Panc1 (cell line): ENCODE measurements around the gene RPRD1B. TPM values are rescaled to one million over a fixed set of nuclear protein-coding genes. Genes with fewer than 3 reads are reported as not detected.

Source experiments
- ATAC-seq: fragments of 200-7000 bp; cut with Tn5 transposase; 2 replicates; pipeline ENCODE4 v1.9.1; 2020; ENCODE audit warnings: mild to moderate bottlenecking, moderate library complexity
- BruUV-seq: library from RNA; stranded (reverse); fragments of 400-500 nt; replicated peaks from 2 replicates; lab custom pipeline; 2021; lab: Mats Ljungman, UMichigan
- CTCF ChIA-PET: fragments of 300-600 bp; sonication (Branson Sonifier 250); formaldehyde crosslinking; loops from one replicate; lab custom pipeline; 2022; ENCODE audit warnings: antibody characterized with exemption; lab: Charles Lee
- POLR2A ChIA-PET: fragments of 300-600 bp; sonication (Branson Sonifier 250); formaldehyde crosslinking; loops from one replicate; lab custom pipeline; 2022; ENCODE audit warnings: antibody characterized with exemption; lab: Charles Lee
- DNase-seq: peaks from one replicate; pipeline ENCODE4 v3.0.0-alpha.2; 2010; ENCODE audit warnings: low read depth, low spot score
- H3K27ac ChIP-seq: 2 replicates; pipeline ENCODE4 v1.5.1; 2011; ENCODE audit warnings: mild to moderate bottlenecking, low read length, inconsistent platforms
- H3K27me3 ChIP-seq: fragments of 200-500 bp; sonication (Bioruptor generic); 2 replicates; pipeline ENCODE4 v1.6.0; 2014; ENCODE audit warnings: low read length, inconsistent platforms; ENCODE audit not compliant: control insufficient read depth, insufficient read depth
- H3K36me3 ChIP-seq: fragments of 200-500 bp; sonication (Bioruptor generic); 2 replicates; pipeline ENCODE4 v1.5.1; 2014; ENCODE audit warnings: inconsistent platforms, mild to moderate bottlenecking, low read length, moderate library complexity; ENCODE audit not compliant: control insufficient read depth, insufficient read depth
- H3K4me1 ChIP-seq: 2 replicates; pipeline ENCODE4 v1.5.1; 2011; ENCODE audit warnings: inconsistent platforms, mild to moderate bottlenecking, low read length, moderate library complexity; ENCODE audit not compliant: control insufficient read depth, insufficient read depth
- H3K4me3 ChIP-seq, 2 experiments: 2 replicates each; pipeline ENCODE4 v1.5.1; 2011 to 2012; ENCODE audit warnings: low read depth in 2 of 2, low read length in 2 of 2, mild to moderate bottlenecking in 2 of 2, inconsistent platforms in 1 of 2, moderate library complexity in 1 of 2
- H3K9me3 ChIP-seq: fragments of 200-500 bp; sonication (Bioruptor generic); 2 replicates; pipeline ENCODE4 v1.5.1; 2014; ENCODE audit warnings: low read depth, mild to moderate bottlenecking, inconsistent platforms, low read length, moderate library complexity; ENCODE audit not compliant: control insufficient read depth, insufficient read depth
- POLR2AphosphoS5 ChIP-seq: IDR thresholded peaks from 2 replicates; pipeline ENCODE4 v1.6.1; 2012; ENCODE audit warnings: mild to moderate bottlenecking, low read depth, low read length, moderate library complexity
- SIN3A ChIP-seq: IDR thresholded peaks from 2 replicates; pipeline ENCODE4 v1.6.1; 2012; ENCODE audit warnings: low read depth, mild to moderate bottlenecking, low read length, moderate library complexity, borderline replicate concordance; ENCODE audit not compliant: insufficient read depth
- TCF7L2 ChIP-seq: IDR thresholded peaks from 2 replicates; pipeline ENCODE4 v1.6.1; 2011; ENCODE audit warnings: mild to moderate bottlenecking, low read depth, low read length, inconsistent platforms
- in situ Hi-C: cut with HindIII; loops from 2 replicates; pipeline ENCODE4 v1.10.0; 2016; ENCODE audit warnings: low sequenced_read_pairs, low pct_unique_long_range_greater_than_20kb
- intact Hi-C: fragments of 100-400 bp; cut with micrococcal nuclease; formaldehyde crosslinking; loops from one replicate; pipeline ENCODE4 v1.10.0; 2022; ENCODE audit not compliant: unreplicated experiment
- total RNA-seq: library from RNA; stranded (reverse); gene quantifications from one replicate; pipeline ENCODE4 v1.2.1, GENCODE V29; 2021; ENCODE audit not compliant: unreplicated experiment
- TF ChIP-seq, protein P1 (sequence below), 2 experiments: IDR thresholded peaks; 2 replicates each; pipeline ENCODE4 v1.6.1; 2011 to 2012; ENCODE audit warnings: low read depth in 2 of 2, control low read depth in 1 of 2, low read length in 1 of 2, mild to moderate bottlenecking in 1 of 2, moderate library complexity in 1 of 2; ENCODE audit not compliant: insufficient read depth in 1 of 2
- TF ChIP-seq, protein P2 (sequence below): fragments of 450-650 bp; IDR thresholded peaks from 2 replicates; pipeline ENCODE4 v1.5.1; 2017; ENCODE audit warnings: mild to moderate bottlenecking

RPRD1B gene
- total RNA-seq, 1 experiment from 2014 or later, result 33.6 TPM

DNA sequence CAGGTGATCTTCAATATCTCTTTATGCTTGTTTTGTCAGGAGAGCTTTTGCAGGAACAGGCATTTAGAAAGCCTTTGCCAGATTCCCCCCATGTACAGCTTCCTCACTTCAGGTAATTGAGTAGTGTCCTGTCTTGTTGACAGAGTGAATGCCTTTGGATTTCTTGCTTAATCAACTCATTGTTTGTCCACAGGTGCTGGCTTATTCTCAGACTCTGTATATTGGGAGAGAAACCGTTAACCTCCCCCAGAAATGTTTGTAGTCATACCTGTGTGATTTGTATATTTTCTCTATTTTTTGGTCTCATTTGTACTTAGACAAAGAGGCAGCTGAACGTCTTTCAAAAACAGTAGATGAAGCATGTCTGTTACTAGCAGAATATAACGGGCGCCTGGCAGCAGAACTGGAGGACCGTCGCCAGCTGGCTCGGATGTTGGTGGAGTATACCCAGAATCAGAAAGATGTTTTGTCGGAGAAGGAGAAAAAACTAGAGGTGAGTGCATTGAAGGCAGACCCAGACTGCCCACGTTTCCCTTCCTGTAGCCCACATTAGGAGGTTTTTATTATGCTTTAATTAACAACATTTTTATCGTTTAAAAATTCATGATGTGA lies 32.3 kb downstream of the RPRD1B start:
- TF ChIP-seq TCF7L2 (no peak), POLR2AphosphoS5 (no peak), SIN3A (no peak)
- TF ChIP-seq, protein P1, sequence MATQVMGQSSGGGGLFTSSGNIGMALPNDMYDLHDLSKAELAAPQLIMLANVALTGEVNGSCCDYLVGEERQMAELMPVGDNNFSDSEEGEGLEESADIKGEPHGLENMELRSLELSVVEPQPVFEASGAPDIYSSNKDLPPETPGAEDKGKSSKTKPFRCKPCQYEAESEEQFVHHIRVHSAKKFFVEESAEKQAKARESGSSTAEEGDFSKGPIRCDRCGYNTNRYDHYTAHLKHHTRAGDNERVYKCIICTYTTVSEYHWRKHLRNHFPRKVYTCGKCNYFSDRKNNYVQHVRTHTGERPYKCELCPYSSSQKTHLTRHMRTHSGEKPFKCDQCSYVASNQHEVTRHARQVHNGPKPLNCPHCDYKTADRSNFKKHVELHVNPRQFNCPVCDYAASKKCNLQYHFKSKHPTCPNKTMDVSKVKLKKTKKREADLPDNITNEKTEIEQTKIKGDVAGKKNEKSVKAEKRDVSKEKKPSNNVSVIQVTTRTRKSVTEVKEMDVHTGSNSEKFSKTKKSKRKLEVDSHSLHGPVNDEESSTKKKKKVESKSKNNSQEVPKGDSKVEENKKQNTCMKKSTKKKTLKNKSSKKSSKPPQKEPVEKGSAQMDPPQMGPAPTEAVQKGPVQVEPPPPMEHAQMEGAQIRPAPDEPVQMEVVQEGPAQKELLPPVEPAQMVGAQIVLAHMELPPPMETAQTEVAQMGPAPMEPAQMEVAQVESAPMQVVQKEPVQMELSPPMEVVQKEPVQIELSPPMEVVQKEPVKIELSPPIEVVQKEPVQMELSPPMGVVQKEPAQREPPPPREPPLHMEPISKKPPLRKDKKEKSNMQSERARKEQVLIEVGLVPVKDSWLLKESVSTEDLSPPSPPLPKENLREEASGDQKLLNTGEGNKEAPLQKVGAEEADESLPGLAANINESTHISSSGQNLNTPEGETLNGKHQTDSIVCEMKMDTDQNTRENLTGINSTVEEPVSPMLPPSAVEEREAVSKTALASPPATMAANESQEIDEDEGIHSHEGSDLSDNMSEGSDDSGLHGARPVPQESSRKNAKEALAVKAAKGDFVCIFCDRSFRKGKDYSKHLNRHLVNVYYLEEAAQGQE (IDR thresholded peaks at IDR 0.05; ENCODE audit: insufficient read depth in 1 of 2, low read depth in 2 of 2, low read length in 1 of 2), result no peak
- TF ChIP-seq, protein P2, sequence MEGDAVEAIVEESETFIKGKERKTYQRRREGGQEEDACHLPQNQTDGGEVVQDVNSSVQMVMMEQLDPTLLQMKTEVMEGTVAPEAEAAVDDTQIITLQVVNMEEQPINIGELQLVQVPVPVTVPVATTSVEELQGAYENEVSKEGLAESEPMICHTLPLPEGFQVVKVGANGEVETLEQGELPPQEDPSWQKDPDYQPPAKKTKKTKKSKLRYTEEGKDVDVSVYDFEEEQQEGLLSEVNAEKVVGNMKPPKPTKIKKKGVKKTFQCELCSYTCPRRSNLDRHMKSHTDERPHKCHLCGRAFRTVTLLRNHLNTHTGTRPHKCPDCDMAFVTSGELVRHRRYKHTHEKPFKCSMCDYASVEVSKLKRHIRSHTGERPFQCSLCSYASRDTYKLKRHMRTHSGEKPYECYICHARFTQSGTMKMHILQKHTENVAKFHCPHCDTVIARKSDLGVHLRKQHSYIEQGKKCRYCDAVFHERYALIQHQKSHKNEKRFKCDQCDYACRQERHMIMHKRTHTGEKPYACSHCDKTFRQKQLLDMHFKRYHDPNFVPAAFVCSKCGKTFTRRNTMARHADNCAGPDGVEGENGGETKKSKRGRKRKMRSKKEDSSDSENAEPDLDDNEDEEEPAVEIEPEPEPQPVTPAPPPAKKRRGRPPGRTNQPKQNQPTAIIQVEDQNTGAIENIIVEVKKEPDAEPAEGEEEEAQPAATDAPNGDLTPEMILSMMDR, result no peak
- in situ Hi-C loops, result no loop called here
- peaks cover 37% of the 10 kb centered on the region for H3K36me3 ChIP-seq

DNA sequence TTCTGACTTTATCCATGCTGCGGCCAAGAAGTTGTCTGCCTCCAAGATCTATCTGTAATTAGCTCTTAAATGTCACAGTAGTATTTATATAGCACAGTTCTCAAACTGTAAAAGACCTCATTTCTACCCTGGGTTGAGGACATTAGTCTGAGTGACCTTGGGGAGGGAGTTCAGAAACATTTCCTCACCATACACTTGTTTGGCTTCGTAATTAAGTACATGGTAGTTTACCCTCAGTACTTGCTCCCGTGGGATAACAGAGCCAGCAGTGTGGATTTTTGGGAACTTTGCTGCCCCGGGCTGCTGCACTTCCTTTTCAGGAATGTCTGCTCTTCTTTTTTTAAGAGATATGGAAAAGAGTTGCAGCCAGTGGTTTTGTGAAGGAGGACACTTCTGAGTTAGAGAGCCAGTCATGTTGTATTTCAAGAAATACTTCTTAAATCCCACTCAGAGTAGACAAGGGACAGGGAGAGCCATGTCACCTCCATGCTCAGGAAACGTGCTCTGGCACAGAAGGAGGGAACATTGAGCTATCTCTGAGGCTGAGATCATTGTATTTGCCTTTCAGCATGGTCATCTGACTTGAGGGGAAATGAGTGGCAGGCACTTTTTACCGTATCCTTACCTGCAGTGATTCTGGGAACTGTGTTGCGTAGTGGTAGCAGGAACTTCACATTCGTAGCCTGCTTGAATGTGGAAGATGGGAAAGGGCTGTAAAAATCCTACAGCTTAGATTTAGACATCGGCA lies 33.6 kb downstream of the RPRD1B start:
- Histone ChIP-seq H3K4me3 (no peak overlapping the region), H3K36me3 (peaks cover 30% of the 10 kb centered on the region), H3K9me3 (no peaks in the 10 kb centered on the region), H3K27me3 (no peaks in the 10 kb centered on the region), H3K27ac (no peak overlapping the region), H3K4me1 (no peaks in the 10 kb centered on the region)
- POLR2A ChIA-PET, result interaction anchor here (0.6 kb wide), 1 partner anchor 30 kb away, joined by 4 read pairs; no protein-coding TSS in a partner anchor
- in situ Hi-C loops, result no loop called here
- DNase-seq, result no peak
- intact Hi-C loops, result no loop called here
- no peak for TF ChIP-seq POLR2AphosphoS5
- TF ChIP-seq, protein P1 (IDR thresholded peaks at IDR 0.05; ENCODE audit: insufficient read depth in 1 of 2, low read depth in 2 of 2, low read length in 1 of 2), result no peak
- TF ChIP-seq, protein P2, result no peak
- no peak for ATAC-seq
- no TSS peak for BruUV-seq
- CTCF ChIA-PET, result no interaction called here

More for the DNA sequence above, 32.3 kb downstream of the RPRD1B start:
- Histone ChIP-seq H3K4me3 (no peak overlapping the region), H3K27me3 (no peaks in the 10 kb centered on the region), H3K9me3 (no peaks in the 10 kb centered on the region), H3K4me1 (no peaks in the 10 kb centered on the region), H3K27ac (no peak overlapping the region)
- DNase-seq (no peak), ATAC-seq (no peak)
- intact Hi-C loops, result no loop called here
- ChIA-PET CTCF (no interaction called here), POLR2A (no interaction called here)
- BruUV-seq, result no TSS peak
